ENCODE results near the gene RALGAPA1.

DNA sequence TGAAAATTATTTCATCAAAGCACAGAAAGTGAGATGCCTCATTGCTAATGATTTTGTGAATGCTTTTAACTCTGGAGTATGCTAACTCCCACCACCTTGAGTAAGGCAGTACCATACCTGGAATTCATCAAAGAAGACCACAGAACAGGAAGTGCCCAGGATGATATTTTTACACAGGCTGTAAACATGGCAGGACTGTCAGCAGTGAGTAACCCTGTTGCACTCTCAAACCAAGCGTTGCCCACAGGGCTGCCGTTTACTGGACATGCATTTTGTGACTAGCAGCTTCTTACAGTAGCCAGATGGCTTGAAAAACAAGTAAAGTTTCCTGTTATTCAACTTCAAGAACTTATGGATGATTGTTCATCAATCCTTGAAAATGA, 42.4 kb downstream of the RALGAPA1 start:
- TF ChIP-seq, protein P1, sequence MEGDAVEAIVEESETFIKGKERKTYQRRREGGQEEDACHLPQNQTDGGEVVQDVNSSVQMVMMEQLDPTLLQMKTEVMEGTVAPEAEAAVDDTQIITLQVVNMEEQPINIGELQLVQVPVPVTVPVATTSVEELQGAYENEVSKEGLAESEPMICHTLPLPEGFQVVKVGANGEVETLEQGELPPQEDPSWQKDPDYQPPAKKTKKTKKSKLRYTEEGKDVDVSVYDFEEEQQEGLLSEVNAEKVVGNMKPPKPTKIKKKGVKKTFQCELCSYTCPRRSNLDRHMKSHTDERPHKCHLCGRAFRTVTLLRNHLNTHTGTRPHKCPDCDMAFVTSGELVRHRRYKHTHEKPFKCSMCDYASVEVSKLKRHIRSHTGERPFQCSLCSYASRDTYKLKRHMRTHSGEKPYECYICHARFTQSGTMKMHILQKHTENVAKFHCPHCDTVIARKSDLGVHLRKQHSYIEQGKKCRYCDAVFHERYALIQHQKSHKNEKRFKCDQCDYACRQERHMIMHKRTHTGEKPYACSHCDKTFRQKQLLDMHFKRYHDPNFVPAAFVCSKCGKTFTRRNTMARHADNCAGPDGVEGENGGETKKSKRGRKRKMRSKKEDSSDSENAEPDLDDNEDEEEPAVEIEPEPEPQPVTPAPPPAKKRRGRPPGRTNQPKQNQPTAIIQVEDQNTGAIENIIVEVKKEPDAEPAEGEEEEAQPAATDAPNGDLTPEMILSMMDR (optimal IDR thresholded peaks at IDR 0.05 in 1 of 3, IDR thresholded peaks at IDR 0.05 in 1 of 3, conservative IDR thresholded peaks at IDR 0.05 in 1 of 3; ENCODE audit: extremely low read depth in 1 of 3, insufficient read depth in 2 of 3, low read length in 3 of 3): no peak
- TF ChIP-seq EZH2 (IDR thresholded peaks at IDR 0.05; ENCODE audit: low read length): no peak
